WTC11 (cell line): ENCODE measurements around the gene ATP2B3. TPM values are rescaled to one million over a fixed set of nuclear protein-coding genes. Genes with fewer than 3 reads are reported as not detected.

ENCODE experiments used
- ATAC-seq: fragments of 200-7000 bp; cut with Tn5 transposase; 2 replicates; pipeline ENCODE4 v1.10.0; 2021; ENCODE audit warnings: mild to moderate bottlenecking, moderate library complexity
- CTCF ChIA-PET: fragments of 300-600 bp; sonication (Branson Sonifier 250); formaldehyde crosslinking; loops from one replicate; lab custom pipeline; 2021; ENCODE audit warnings: antibody characterized with exemption; lab: Charles Lee
- POLR2A ChIA-PET: fragments of 350-600 bp; sonication (Branson Sonifier 250); formaldehyde crosslinking; loops from one replicate; lab custom pipeline; 2021; ENCODE audit warnings: antibody characterized with exemption; lab: Charles Lee
- DNase-seq: peaks from one replicate; pipeline ENCODE4 v3.0.0; 2021; ENCODE audit warnings: low spot score
- H3K27ac Mint-ChIP-seq: 2 replicates; pipeline ENCODE4 v1.8.0; 2021; ENCODE audit warnings: mixed read lengths
- H3K27me3 Mint-ChIP-seq: 2 replicates; pipeline ENCODE4 v1.8.0; 2021; ENCODE audit warnings: low read depth, mild to moderate bottlenecking, moderate library complexity, mixed read lengths
- H3K36me3 Mint-ChIP-seq: 2 replicates; pipeline ENCODE4 v1.8.0; 2021; ENCODE audit warnings: mixed read lengths
- H3K4me1 Mint-ChIP-seq: 2 replicates; pipeline ENCODE4 v1.8.0; 2022; ENCODE audit warnings: mixed read lengths
- H3K4me3 Mint-ChIP-seq: 2 replicates; pipeline ENCODE4 v1.8.0; 2021; ENCODE audit warnings: mild to moderate bottlenecking, moderate library complexity, mixed read lengths
- H3K9me3 Mint-ChIP-seq: 2 replicates; pipeline ENCODE4 v1.8.0; 2021; ENCODE audit warnings: mixed read lengths
- CREB1 ChIP-seq: sonication (generic); formaldehyde crosslinking; IDR thresholded peaks from 2 replicates; pipeline ENCODE4 v1.8.0; 2023; ENCODE audit warnings: mild to moderate bottlenecking, missing genetic modification reagents
- FOXJ3 ChIP-seq: sonication (generic); formaldehyde crosslinking; IDR thresholded peaks from 2 replicates; pipeline ENCODE4 v1.9.0; 2021; ENCODE audit warnings: missing genetic modification reagents, mild to moderate bottlenecking, borderline replicate concordance
- GRHL2 ChIP-seq: fragments of 250-450 bp; sonication (Bioruptor Pico); IDR thresholded peaks from 2 replicates; pipeline ENCODE4 v1.8.0; 2022; ENCODE audit warnings: mild to moderate bottlenecking, moderate library complexity; ENCODE audit not compliant: insufficient replicate concordance, severe bottlenecking
- GTF2I ChIP-seq: fragments of 250-450 bp; sonication (Bioruptor Pico); conservative IDR thresholded peaks from 2 replicates; pipeline ENCODE4 v1.4.0; 2021; ENCODE audit warnings: mild to moderate bottlenecking
- NFE2L1 ChIP-seq: sonication (generic); formaldehyde crosslinking; IDR thresholded peaks from 2 replicates; pipeline ENCODE4 v1.8.1; 2023; ENCODE audit warnings: missing genetic modification reagents
- OVOL2 ChIP-seq: fragments of 250-450 bp; sonication (Bioruptor Pico); IDR thresholded peaks from 2 replicates; pipeline ENCODE4 v1.9.0; 2021; ENCODE audit warnings: mild to moderate bottlenecking, borderline replicate concordance
- SOX15 ChIP-seq: fragments of 250-450 bp; sonication (Bioruptor Pico); IDR thresholded peaks from 2 replicates; pipeline ENCODE4 v1.9.0; 2021; ENCODE audit warnings: mild to moderate bottlenecking
- TEAD1 ChIP-seq: sonication (generic); formaldehyde crosslinking; IDR thresholded peaks from 2 replicates; pipeline ENCODE4 v1.8.0; 2022; ENCODE audit warnings: mild to moderate bottlenecking, missing genetic modification reagents
- ZNF138 ChIP-seq: sonication (generic); formaldehyde crosslinking; conservative IDR thresholded peaks from 2 replicates; pipeline ENCODE4 v1.8.1; 2022; ENCODE audit warnings: mild to moderate bottlenecking, moderate library complexity, missing genetic modification reagents
- ZNF263 ChIP-seq: sonication (generic); formaldehyde crosslinking; IDR thresholded peaks from 2 replicates; pipeline ENCODE4 v1.8.1; 2022; ENCODE audit warnings: low read depth, mild to moderate bottlenecking, moderate library complexity, missing genetic modification reagents
- ZNF423 ChIP-seq: fragments of 250-450 bp; sonication (Bioruptor Pico); IDR thresholded peaks from 2 replicates; pipeline ENCODE4 v2.1.2; 2022; ENCODE audit warnings: mild to moderate bottlenecking, moderate library complexity
- ZNF671 ChIP-seq: fragments of 250-450 bp; sonication (Bioruptor Pico); IDR thresholded peaks from 2 replicates; pipeline ENCODE4 v1.8.0; 2021; ENCODE audit warnings: mild to moderate bottlenecking
- total RNA-seq: library from RNA; stranded (reverse); gene quantifications from 3 replicates; pipeline ENCODE4 v1.2.3, GENCODE V29; 2021
- TF ChIP-seq, protein P1 (sequence below): fragments of 250-450 bp; sonication (Bioruptor Pico); IDR thresholded peaks from 2 replicates; pipeline ENCODE4 v1.8.0; 2021; ENCODE audit warnings: mild to moderate bottlenecking
- TF ChIP-seq, protein P2 (sequence below): sonication (generic); formaldehyde crosslinking; IDR thresholded peaks from 2 replicates; pipeline ENCODE4 v1.8.1; 2022; ENCODE audit warnings: missing genetic modification reagents, borderline replicate concordance
- TF ChIP-seq, protein P3 (sequence below): sonication (generic); formaldehyde crosslinking; IDR thresholded peaks from 2 replicates; pipeline ENCODE4 v1.8.1; 2023; ENCODE audit warnings: mild to moderate bottlenecking, missing genetic modification reagents, moderate library complexity
- TF ChIP-seq, protein P4 (sequence below): sonication (generic); formaldehyde crosslinking; IDR thresholded peaks from 2 replicates; pipeline ENCODE4 v1.8.0; 2022; ENCODE audit warnings: missing genetic modification reagents
- TF ChIP-seq, protein P5 (sequence below): sonication (generic); formaldehyde crosslinking; IDR thresholded peaks from 2 replicates; pipeline ENCODE4 v1.8.0; 2022; ENCODE audit warnings: mild to moderate bottlenecking, missing genetic modification reagents
- TF ChIP-seq, protein P6 (sequence below): sonication (generic); formaldehyde crosslinking; IDR thresholded peaks from 2 replicates; pipeline ENCODE4 v1.8.0; 2022; ENCODE audit warnings: mild to moderate bottlenecking, missing genetic modification reagents
- TF ChIP-seq, protein P7 (sequence below): sonication (generic); formaldehyde crosslinking; IDR thresholded peaks from 2 replicates; pipeline ENCODE4 v1.8.1; 2023; ENCODE audit warnings: mild to moderate bottlenecking, missing genetic modification reagents, borderline replicate concordance

The ATP2B3 gene
- total RNA-seq, 1 experiment from 2014 or later, result 0.28 TPM

DNA sequence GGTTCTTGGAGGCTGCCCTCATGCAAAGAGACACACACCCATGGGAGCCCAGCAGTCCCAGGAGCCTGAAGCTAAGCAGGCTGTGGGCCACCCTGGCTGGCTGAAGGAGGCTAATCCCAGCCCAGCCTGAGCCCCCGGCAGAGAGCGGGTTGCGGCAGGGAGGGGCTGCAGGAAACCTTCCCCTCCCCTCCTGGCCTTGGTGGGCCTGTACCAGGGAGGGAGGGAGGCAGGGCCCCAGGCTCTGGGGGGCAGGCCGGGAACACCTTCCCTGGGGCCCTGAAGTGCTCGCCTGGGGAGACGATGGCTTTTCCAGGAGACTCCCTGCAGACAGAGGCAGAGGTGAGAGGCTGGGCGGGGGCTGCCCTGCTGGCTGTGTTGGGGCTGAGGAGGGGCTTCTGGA is 19.0 kb upstream of the ATP2B3 start:
- POLR2A ChIA-PET, result no interaction called here
- H3K4me1 Mint-ChIP-seq, result 0 out of 2 replicates have a peak, but pooled peaks cover 3% of the 10 kb centered on the region
- no peak overlapping the region for H3K4me3 Mint-ChIP-seq
- no peak overlapping the region for H3K27ac Mint-ChIP-seq
- DNase-seq (no peak), ATAC-seq (no peak)
- no peaks in the 10 kb centered on the region for H3K27me3 Mint-ChIP-seq
- H3K9me3 Mint-ChIP-seq, result peaks cover 6% of the 10 kb centered on the region; the same call in 1 of the 2 replicates
- CTCF ChIA-PET, result no interaction called here
- no peaks in the 10 kb centered on the region for H3K36me3 Mint-ChIP-seq
- TF ChIP-seq, protein P1, sequence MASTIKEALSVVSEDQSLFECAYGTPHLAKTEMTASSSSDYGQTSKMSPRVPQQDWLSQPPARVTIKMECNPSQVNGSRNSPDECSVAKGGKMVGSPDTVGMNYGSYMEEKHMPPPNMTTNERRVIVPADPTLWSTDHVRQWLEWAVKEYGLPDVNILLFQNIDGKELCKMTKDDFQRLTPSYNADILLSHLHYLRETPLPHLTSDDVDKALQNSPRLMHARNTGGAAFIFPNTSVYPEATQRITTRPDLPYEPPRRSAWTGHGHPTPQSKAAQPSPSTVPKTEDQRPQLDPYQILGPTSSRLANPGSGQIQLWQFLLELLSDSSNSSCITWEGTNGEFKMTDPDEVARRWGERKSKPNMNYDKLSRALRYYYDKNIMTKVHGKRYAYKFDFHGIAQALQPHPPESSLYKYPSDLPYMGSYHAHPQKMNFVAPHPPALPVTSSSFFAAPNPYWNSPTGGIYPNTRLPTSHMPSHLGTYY (CRISPR knock-in tag), result no peak
- no peak for TF ChIP-seq ZNF138 (CRISPR knock-in tag)
- TF ChIP-seq ZNF671, result no peak
- no peak for TF ChIP-seq CREB1
- TF ChIP-seq, protein P2, sequence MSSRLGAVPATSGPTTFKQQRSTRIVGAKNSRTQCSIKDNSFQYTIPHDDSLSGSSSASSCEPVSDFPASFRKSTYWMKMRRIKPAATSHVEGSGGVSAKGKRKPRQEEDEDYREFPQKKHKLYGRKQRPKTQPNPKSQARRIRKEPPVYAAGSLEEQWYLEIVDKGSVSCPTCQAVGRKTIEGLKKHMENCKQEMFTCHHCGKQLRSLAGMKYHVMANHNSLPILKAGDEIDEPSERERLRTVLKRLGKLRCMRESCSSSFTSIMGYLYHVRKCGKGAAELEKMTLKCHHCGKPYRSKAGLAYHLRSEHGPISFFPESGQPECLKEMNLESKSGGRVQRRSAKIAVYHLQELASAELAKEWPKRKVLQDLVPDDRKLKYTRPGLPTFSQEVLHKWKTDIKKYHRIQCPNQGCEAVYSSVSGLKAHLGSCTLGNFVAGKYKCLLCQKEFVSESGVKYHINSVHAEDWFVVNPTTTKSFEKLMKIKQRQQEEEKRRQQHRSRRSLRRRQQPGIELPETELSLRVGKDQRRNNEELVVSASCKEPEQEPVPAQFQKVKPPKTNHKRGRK (CRISPR knock-in tag), result no peak
- TF ChIP-seq, protein P3, sequence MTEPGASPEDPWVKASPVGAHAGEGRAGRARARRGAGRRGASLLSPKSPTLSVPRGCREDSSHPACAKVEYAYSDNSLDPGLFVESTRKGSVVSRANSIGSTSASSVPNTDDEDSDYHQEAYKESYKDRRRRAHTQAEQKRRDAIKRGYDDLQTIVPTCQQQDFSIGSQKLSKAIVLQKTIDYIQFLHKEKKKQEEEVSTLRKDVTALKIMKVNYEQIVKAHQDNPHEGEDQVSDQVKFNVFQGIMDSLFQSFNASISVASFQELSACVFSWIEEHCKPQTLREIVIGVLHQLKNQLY (CRISPR knock-in tag), result no peak
- TF ChIP-seq, protein P4, sequence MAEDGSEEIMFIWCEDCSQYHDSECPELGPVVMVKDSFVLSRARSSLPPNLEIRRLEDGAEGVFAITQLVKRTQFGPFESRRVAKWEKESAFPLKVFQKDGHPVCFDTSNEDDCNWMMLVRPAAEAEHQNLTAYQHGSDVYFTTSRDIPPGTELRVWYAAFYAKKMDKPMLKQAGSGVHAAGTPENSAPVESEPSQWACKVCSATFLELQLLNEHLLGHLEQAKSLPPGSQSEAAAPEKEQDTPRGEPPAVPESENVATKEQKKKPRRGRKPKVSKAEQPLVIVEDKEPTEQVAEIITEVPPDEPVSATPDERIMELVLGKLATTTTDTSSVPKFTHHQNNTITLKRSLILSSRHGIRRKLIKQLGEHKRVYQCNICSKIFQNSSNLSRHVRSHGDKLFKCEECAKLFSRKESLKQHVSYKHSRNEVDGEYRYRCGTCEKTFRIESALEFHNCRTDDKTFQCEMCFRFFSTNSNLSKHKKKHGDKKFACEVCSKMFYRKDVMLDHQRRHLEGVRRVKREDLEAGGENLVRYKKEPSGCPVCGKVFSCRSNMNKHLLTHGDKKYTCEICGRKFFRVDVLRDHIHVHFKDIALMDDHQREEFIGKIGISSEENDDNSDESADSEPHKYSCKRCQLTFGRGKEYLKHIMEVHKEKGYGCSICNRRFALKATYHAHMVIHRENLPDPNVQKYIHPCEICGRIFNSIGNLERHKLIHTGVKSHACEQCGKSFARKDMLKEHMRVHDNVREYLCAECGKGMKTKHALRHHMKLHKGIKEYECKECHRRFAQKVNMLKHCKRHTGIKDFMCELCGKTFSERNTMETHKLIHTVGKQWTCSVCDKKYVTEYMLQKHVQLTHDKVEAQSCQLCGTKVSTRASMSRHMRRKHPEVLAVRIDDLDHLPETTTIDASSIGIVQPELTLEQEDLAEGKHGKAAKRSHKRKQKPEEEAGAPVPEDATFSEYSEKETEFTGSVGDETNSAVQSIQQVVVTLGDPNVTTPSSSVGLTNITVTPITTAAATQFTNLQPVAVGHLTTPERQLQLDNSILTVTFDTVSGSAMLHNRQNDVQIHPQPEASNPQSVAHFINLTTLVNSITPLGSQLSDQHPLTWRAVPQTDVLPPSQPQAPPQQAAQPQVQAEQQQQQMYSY (CRISPR knock-in tag), result no peak
- TF ChIP-seq NFE2L1 (CRISPR knock-in tag), result no peak
- TF ChIP-seq, protein P5, sequence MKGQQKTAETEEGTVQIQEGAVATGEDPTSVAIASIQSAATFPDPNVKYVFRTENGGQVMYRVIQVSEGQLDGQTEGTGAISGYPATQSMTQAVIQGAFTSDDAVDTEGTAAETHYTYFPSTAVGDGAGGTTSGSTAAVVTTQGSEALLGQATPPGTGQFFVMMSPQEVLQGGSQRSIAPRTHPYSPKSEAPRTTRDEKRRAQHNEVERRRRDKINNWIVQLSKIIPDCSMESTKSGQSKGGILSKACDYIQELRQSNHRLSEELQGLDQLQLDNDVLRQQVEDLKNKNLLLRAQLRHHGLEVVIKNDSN (CRISPR knock-in tag), result no peak
- no peak for TF ChIP-seq ZNF263 (CRISPR knock-in tag)
- no peak for TF ChIP-seq TEAD1
- no peak for TF ChIP-seq SOX15 (CRISPR knock-in tag)
- TF ChIP-seq OVOL2 (CRISPR knock-in tag), result no peak

DNA sequence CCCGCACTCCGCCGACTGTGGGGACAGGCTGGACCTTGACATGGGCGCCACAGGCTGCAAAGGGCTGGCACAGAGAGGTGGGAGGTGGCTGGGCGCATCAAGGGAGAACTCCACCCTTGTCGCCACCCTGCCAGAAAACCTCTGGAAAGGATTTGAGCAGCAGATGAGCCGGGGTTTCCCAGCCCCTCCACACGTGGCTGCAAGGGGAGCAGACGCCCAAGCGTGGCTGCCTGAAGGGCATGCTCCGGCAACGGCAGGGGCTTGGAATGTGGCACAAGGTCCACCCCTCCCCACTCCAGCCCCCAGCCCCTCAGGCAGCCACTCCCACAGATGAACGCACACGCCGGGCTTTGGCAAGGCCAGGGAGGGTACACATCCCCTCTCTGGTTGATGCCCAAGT is 18.1 kb upstream of the ATP2B3 start:
- no peak overlapping the region for H3K4me3 Mint-ChIP-seq
- TF ChIP-seq ZNF263 (CRISPR knock-in tag), result no peak
- TF ChIP-seq, protein P5 (CRISPR knock-in tag), result no peak
- no peak for TF ChIP-seq ZNF423 (CRISPR knock-in tag)
- no peak for TF ChIP-seq FOXJ3 (CRISPR knock-in tag)
- no peak for TF ChIP-seq GTF2I (CRISPR knock-in tag)
- TF ChIP-seq GRHL2 (CRISPR knock-in tag), result no peak
- TF ChIP-seq, protein P6, sequence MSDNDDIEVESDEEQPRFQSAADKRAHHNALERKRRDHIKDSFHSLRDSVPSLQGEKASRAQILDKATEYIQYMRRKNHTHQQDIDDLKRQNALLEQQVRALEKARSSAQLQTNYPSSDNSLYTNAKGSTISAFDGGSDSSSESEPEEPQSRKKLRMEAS (CRISPR knock-in tag), result no peak
- TF ChIP-seq, protein P7, sequence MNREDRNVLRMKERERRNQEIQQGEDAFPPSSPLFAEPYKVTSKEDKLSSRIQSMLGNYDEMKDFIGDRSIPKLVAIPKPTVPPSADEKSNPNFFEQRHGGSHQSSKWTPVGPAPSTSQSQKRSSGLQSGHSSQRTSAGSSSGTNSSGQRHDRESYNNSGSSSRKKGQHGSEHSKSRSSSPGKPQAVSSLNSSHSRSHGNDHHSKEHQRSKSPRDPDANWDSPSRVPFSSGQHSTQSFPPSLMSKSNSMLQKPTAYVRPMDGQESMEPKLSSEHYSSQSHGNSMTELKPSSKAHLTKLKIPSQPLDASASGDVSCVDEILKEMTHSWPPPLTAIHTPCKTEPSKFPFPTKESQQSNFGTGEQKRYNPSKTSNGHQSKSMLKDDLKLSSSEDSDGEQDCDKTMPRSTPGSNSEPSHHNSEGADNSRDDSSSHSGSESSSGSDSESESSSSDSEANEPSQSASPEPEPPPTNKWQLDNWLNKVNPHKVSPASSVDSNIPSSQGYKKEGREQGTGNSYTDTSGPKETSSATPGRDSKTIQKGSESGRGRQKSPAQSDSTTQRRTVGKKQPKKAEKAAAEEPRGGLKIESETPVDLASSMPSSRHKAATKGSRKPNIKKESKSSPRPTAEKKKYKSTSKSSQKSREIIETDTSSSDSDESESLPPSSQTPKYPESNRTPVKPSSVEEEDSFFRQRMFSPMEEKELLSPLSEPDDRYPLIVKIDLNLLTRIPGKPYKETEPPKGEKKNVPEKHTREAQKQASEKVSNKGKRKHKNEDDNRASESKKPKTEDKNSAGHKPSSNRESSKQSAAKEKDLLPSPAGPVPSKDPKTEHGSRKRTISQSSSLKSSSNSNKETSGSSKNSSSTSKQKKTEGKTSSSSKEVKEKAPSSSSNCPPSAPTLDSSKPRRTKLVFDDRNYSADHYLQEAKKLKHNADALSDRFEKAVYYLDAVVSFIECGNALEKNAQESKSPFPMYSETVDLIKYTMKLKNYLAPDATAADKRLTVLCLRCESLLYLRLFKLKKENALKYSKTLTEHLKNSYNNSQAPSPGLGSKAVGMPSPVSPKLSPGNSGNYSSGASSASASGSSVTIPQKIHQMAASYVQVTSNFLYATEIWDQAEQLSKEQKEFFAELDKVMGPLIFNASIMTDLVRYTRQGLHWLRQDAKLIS (CRISPR knock-in tag), result no peak
- no peak overlapping the region for H3K27ac Mint-ChIP-seq
- no peaks in the 10 kb centered on the region for H3K27me3 Mint-ChIP-seq
- DNase-seq, result no peak
- ChIA-PET POLR2A (no interaction called here), CTCF (no interaction called here)
- H3K9me3 Mint-ChIP-seq, result peaks cover 6% of the 10 kb centered on the region; the same call in 1 of the 2 replicates
- H3K36me3 Mint-ChIP-seq, result no peaks in the 10 kb centered on the region
- no peak for ATAC-seq
- H3K4me1 Mint-ChIP-seq, result no peaks in the 10 kb centered on the region
